ENCODE results near the gene GNL1.
A peak's percentile ranks its signal among the peaks of the same experiment; 100 is the strongest.

GNL1 gene

DNA sequence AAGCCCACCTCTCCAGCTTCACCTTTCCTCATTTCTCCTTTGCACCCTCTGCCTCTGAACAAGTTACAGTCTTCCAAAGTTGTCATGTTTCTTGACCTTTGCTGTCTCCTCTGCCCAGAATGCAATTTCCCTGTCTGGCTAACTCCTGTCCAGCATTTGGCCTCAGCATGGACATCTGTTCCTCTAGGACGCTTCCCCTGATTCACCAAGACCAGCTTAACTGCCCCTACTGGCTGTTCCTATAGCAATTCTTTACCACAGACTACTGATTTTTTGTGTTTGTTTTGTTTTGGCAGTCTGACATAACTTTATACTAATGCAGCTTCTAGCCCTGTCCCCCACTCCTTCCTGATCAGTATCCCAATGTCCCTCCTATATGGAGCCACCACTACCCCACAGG is 13.4 kb downstream of the GNL1 start:
- H3F3A ChIP-seq (ENCODE audit: insufficient read depth, low read length): 0 out of 2 replicates have a peak, but pooled peaks cover 3% of the 10 kb centered on the region
- peaks cover 28% of the 10 kb centered on the region; the same call in 1 of the 2 replicates for H3K36me3 ChIP-seq (ENCODE audit: insufficient read depth, low read length)
- H3K9me3 ChIP-seq (ENCODE audit: low read length): no peaks in the 10 kb centered on the region
- peak overlapping the region; percentile 81; the same call in 1 of the 2 replicates for H3K4me2 ChIP-seq (ENCODE audit: low read length)
- peak overlapping the region; percentile 65 for H3K27ac ChIP-seq (ENCODE audit: low read depth, low read length, poor library complexity, severe bottlenecking)
- no peak overlapping the region for H3K4me3 ChIP-seq (ENCODE audit: low read depth, low read length, poor library complexity, severe bottlenecking)
- no peaks in the 10 kb centered on the region for H3K27me3 ChIP-seq (ENCODE audit: insufficient read depth, low read length)
- H4K20me1 ChIP-seq (ENCODE audit: insufficient read depth, low read length): no peaks in the 10 kb centered on the region
- peaks cover 12% of the 10 kb centered on the region for H3K4me1 ChIP-seq (ENCODE audit: insufficient read depth, low read length, severe bottlenecking)
- no peak overlapping the region for H3K9ac ChIP-seq (ENCODE audit: low read length)
- H3K9me2 ChIP-seq (ENCODE audit: low read depth, low read length): no peaks in the 10 kb centered on the region
- H3K79me2 ChIP-seq (ENCODE audit: insufficient read depth, low read length): no peaks in the 10 kb centered on the region
- no peak overlapping the region for H2AFZ ChIP-seq (ENCODE audit: low read length)
- no peak for TF ChIP-seq EZH2 (IDR thresholded peaks at IDR 0.05; ENCODE audit: borderline replicate concordance, low read length)
- TF ChIP-seq, protein P1, sequence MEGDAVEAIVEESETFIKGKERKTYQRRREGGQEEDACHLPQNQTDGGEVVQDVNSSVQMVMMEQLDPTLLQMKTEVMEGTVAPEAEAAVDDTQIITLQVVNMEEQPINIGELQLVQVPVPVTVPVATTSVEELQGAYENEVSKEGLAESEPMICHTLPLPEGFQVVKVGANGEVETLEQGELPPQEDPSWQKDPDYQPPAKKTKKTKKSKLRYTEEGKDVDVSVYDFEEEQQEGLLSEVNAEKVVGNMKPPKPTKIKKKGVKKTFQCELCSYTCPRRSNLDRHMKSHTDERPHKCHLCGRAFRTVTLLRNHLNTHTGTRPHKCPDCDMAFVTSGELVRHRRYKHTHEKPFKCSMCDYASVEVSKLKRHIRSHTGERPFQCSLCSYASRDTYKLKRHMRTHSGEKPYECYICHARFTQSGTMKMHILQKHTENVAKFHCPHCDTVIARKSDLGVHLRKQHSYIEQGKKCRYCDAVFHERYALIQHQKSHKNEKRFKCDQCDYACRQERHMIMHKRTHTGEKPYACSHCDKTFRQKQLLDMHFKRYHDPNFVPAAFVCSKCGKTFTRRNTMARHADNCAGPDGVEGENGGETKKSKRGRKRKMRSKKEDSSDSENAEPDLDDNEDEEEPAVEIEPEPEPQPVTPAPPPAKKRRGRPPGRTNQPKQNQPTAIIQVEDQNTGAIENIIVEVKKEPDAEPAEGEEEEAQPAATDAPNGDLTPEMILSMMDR (IDR thresholded peaks at IDR 0.05; ENCODE audit: low read length): peak; percentile 21; the same call in 1 of the 2 replicates

DNA sequence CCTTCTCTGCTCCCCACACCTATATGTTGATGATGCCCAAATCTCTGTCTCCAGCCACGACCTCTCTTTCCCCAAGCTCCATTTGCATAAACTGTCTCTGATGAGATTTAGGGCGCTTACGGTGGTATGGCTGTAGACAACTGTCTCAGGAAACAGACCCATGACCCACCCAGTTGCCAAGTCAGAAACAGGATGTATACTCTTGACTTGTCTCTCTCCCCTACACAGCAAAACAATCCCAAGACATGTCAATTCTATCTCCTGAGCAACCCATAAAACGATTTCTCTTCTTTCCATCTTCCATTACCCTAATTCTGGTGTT is 13.9 kb downstream of the GNL1 start:
- Histone ChIP-seq H3F3A (ENCODE audit: insufficient read depth, low read length) (0 out of 2 replicates have a peak, but pooled peaks cover 3% of the 10 kb centered on the region), H3K4me2 (ENCODE audit: low read length) (peak overlapping the region; percentile 81)

DNA sequence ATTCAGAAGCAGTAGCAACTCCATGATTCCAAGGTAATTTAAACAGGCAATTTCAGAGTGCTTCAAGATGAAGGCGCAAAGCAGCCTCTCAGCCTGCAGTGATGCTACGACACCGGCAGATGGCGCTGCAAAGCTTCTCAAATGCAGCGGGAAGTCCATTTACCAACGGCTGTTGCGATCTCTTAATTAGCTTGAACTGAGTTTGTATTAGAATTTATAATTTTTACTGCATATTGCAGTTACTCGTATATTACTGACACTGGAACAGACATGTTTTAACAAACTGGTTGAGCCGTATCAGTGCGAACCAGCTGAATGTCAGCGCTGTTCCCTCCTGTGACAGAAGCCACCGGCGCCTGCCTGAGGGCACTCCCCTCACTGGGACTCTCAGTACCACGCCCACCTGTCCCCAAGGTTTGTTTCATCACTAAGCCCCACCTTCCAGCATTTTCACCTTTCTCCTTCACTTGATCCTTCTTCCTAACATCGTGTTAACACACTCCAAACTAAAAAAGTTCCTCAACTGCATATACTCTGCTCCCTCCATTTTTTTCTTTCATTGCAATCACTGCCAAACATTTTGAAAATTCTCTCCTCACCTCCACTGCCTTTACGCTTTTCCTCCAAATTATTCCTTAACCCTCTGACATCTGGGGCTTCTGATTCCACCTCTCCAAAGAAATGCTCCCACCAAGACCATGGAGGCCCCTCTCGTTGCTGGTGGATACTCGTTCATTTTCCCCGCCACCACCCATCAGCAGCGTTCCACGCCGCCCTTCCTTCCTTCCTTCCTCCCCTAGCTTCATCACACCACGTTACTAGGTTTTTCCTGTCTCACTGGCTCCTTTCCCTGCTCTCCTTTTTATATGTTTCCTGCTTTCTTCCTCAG is 14.5 kb downstream of the GNL1 start:
- Histone ChIP-seq H3K79me2 (ENCODE audit: insufficient read depth, low read length) (no peaks in the 10 kb centered on the region), H3F3A (ENCODE audit: insufficient read depth, low read length) (0 out of 2 replicates have a peak, but pooled peaks cover 3% of the 10 kb centered on the region), H3K27ac (ENCODE audit: low read depth, low read length, poor library complexity, severe bottlenecking) (peak overlapping the region; percentile 65), H4K20me1 (ENCODE audit: insufficient read depth, low read length) (no peaks in the 10 kb centered on the region), H3K9ac (ENCODE audit: low read length) (peak overlapping the region; percentile 21; the same call in 1 of the 2 replicates), H3K9me2 (ENCODE audit: low read depth, low read length) (no peaks in the 10 kb centered on the region), H3K4me3 (ENCODE audit: low read depth, low read length, poor library complexity, severe bottlenecking) (peak overlapping the region; percentile 54), H2AFZ (ENCODE audit: low read length) (no peak overlapping the region), H3K4me1 (ENCODE audit: insufficient read depth, low read length, severe bottlenecking) (peaks cover 12% of the 10 kb centered on the region), H3K9me3 (ENCODE audit: low read length) (no peaks in the 10 kb centered on the region), H3K27me3 (ENCODE audit: insufficient read depth, low read length) (no peaks in the 10 kb centered on the region), H3K4me2 (ENCODE audit: low read length) (peak overlapping the region; percentile 81), H3K36me3 (ENCODE audit: insufficient read depth, low read length) (peaks cover 18% of the 10 kb centered on the region; the same call in 1 of the 2 replicates)
- TF ChIP-seq, protein P1 (IDR thresholded peaks at IDR 0.05; ENCODE audit: low read length): peak; percentile 98
- no peak for TF ChIP-seq EZH2 (IDR thresholded peaks at IDR 0.05; ENCODE audit: borderline replicate concordance, low read length)

More for the DNA sequence above, 13.9 kb downstream of the GNL1 start:
- no peak overlapping the region for H2AFZ ChIP-seq (ENCODE audit: low read length)
- peaks cover 12% of the 10 kb centered on the region for H3K4me1 ChIP-seq (ENCODE audit: insufficient read depth, low read length, severe bottlenecking)
- no peaks in the 10 kb centered on the region for H3K27me3 ChIP-seq (ENCODE audit: insufficient read depth, low read length)
- H3K79me2 ChIP-seq (ENCODE audit: insufficient read depth, low read length): no peaks in the 10 kb centered on the region
- peak overlapping the region; percentile 65 for H3K27ac ChIP-seq (ENCODE audit: low read depth, low read length, poor library complexity, severe bottlenecking)
- peak overlapping the region; percentile 54 for H3K4me3 ChIP-seq (ENCODE audit: low read depth, low read length, poor library complexity, severe bottlenecking)
- no peaks in the 10 kb centered on the region for H3K9me2 ChIP-seq (ENCODE audit: low read depth, low read length)
- no peaks in the 10 kb centered on the region for H4K20me1 ChIP-seq (ENCODE audit: insufficient read depth, low read length)
- peaks cover 24% of the 10 kb centered on the region; the same call in 1 of the 2 replicates for H3K36me3 ChIP-seq (ENCODE audit: insufficient read depth, low read length)
- TF ChIP-seq, protein P1 (IDR thresholded peaks at IDR 0.05; ENCODE audit: low read length): no peak
- TF ChIP-seq EZH2 (IDR thresholded peaks at IDR 0.05; ENCODE audit: borderline replicate concordance, low read length): no peak
- peak overlapping the region; percentile 21; the same call in 1 of the 2 replicates for H3K9ac ChIP-seq (ENCODE audit: low read length)
- no peaks in the 10 kb centered on the region for H3K9me3 ChIP-seq (ENCODE audit: low read length)
